CD4-positive, alpha-beta T cell treated with Interleukin-2 at 100 ng/mL for 4 hours (primary cell): ENCODE results near the gene COASY.

ENCODE experiments used
- DNase-seq: peaks from one replicate; pipeline ENCODE4 v3.0.0-alpha.2; 2020; ENCODE audit warnings: low spot score

The COASY gene

DNA sequence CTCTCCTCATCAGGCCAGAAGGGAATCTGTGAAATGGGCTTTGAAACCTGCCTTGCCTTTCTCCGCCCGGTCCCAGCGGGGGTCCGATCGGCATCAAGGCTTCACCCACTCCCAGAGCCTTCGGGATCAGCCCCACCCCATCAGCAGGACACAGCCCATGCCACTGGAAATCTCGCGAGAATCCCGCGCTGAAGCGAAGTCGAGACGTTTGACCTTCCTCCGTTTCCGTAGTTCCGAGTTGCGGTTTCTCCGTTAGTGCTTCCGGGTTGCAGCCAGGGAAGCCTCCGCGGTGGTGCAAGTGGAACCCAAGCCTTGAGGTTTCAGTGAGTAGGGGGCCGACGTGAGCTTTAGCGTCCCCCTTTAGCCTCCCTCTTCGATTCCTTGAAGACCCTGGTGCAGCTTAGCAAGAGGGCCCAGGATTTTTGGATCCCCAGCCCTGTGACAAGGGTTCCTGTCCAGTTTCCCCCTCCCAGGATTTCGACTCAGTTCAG lies at the start of gene COASY:
Gene COASY (plus strand): TSS at position 252 of the 491 bp plus-strand sequence. CDS start 475 bp downstream, outside the sequence.
- DNase-seq = peak; percentile 96

DNA sequence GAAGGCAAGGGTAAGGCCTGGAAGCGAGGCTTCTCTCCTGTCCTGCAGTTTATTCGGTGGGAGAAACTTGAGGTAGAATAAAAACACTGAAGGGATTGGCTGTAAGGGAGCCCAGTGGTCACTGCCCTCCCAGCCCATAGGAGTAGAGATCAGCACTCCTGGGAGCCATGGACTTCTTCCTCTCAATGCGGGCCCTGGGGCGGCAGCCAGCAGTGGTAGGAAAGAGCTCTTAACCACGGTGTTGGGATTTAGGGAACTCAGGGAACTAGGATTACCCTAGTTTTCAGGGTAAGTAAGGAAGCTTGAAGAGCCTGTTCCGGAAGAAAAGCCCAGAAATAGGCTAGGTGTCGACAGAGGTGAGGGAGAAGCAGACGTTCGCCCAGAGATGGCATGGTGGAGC lies 49.7 kb upstream of the COASY start:
- no peak for DNase-seq

- DNase-seq = no peak
Measured at GRCh38 chr17:42512733-42513251, 49.2 kb upstream of the COASY start.

- no peak for DNase-seq
Measured at GRCh38 chr17:42513686-42514085, 48.3 kb upstream of the COASY start.

GRCh38 chr17:42514279-42514678 lies 47.7 kb upstream of the COASY start:
- DNase-seq = no peak

- DNase-seq = no peak
Measured at GRCh38 chr17:42514867-42515266, 47.1 kb upstream of the COASY start.

- peak; percentile 80 for DNase-seq
Measured at GRCh38 chr17:42517516-42517915, 44.4 kb upstream of the COASY start.

- DNase-seq = no peak
Measured at GRCh38 chr17:42518046-42518754, 43.7 kb upstream of the COASY start.

DNA sequence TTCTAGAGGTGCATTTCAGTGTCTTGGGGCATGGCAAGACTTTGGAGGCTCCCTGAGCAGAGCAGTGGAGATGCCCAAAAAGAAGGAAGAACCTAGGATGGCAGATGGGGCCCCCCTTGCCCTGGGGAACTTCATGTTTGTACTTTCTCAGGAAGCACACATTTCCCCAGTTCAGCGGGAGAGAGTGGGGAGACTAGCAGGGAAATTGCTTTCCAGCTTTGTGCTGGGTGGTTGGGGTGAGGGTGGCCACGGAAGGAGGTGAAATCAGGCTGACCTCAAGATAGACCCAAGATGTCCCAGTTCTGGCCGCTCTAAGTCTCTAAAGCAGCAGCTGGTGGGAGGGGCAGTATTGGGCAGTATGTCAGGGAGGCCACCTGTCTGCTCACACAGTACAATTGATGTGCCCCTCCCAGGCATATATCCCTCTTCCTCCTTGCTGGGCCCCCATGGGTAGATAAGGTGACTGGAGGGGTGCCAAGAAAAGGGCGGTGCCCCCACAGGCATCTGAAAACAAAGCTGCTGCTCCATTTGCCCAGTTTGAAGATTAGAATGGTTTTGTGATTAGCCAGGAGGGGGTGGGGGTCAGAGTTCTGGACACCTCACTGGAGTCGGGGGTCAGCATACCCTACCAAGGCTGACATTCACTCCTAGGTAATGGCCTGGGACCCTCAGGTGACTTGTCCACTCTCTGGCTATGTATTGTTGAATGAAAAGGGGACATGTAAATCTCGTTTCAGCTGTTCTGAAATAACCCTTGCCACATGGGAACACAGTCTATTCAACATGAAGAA lies 43.0 kb upstream of the COASY start:
- DNase-seq = no peak

GRCh38 chr17:42519546-42520491 lies 42.1 kb upstream of the COASY start:
- DNase-seq = no peak

GRCh38 chr17:42520540-42520951 lies 41.4 kb upstream of the COASY start:
- no peak for DNase-seq

GRCh38 chr17:42521036-42521435 lies 40.9 kb upstream of the COASY start:
- DNase-seq = no peak

GRCh38 chr17:42521666-42522262 lies 40.2 kb upstream of the COASY start:
- no peak for DNase-seq

GRCh38 chr17:42522263-42522790 lies 39.6 kb upstream of the COASY start:
- no peak for DNase-seq

DNA sequence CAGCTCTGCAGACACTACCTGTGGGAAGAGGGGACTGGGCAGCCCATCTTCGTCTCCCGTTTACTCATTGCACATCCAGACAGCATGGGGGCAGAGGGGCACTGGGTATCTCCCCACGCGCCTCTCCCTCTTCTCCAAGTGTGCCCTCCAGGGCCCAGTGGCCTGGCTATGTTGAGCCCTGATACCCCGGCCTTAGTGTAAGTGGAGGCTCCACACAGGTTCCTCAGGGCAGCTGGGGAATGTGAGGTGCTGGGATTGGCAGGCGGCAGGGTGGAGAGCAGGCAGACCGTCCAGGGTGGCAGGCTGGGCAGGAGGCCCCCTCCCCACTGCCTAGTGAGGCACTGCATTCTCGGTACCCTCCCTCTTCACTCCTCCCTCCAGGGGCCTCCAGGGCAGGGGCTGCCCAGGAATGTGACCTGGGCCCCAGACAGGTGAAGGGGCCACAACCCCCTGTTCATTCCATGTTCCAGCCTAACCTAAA lies 39.1 kb upstream of the COASY start:
- DNase-seq = no peak

DNA sequence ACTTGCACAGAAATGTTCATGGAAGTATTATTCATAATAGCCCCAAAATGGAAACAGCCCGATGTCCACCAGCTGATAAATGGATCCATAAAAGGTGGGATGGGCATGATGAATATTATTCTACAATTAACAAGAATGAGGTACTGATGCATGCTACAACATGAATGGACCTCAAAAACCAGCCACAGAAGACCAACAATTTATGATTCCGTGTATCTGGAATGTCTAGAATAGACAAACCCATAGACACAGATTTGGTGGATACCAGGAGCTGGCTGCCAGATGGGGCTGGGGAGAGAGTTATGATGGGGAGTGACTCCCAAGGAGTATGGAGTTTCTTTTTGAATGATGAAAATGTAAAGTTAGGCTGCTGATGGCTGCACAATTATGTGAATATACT lies 36.7 kb upstream of the COASY start:
- no peak for DNase-seq

GRCh38 chr17:42526031-42526444 lies 35.9 kb upstream of the COASY start:
- no peak for DNase-seq

DNA sequence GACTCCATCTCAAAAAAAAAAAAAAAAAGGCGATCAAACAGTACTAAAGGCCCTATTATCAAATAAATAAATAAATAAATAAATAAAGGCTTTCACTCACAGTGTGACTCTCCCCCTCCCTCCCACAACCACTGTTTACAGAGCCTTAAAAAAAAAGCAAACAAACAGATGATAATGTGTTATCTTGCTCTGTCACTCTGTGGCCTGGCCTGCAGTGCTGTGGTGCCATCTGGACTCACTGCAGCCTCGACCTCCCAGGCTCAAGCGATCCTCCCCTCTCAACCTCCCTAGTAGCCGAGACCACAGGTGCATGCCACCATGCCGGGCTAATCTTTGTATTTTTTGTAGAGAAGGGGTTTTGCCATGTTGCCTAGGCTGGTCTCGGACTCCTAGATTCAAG lies 34.0 kb upstream of the COASY start:
- no peak for DNase-seq

- DNase-seq = no peak
Measured at GRCh38 chr17:42529061-42529460, 32.9 kb upstream of the COASY start.

GRCh38 chr17:42530952-42531454 lies 30.9 kb upstream of the COASY start:
- DNase-seq = no peak
